ES-I3 (cell line): Measurements from ENCODE around the gene MMP25.
"Not testable (repeated sequence)": the region's sequence is repeated elsewhere in the genome, so short reads cannot be mapped to it uniquely, and the experiment has no call there.

ENCODE experiments used
- H3K36me3 ChIP-seq: 2 replicates; pipeline ENCODE4 v1.6.1; 2013; ENCODE audit warnings: mild to moderate bottlenecking, low read length, control low read depth, moderate library complexity; ENCODE audit not compliant: insufficient read depth
- H3K4me1 ChIP-seq: 2 replicates; pipeline ENCODE4 v1.6.1; 2013; ENCODE audit warnings: mild to moderate bottlenecking, control low read depth, low read length; ENCODE audit not compliant: insufficient read depth
- H3K9ac ChIP-seq: 2 replicates; pipeline ENCODE4 v1.6.1; 2013; ENCODE audit warnings: low read depth, mild to moderate bottlenecking, low read length, moderate library complexity
- H3K9me3 ChIP-seq: 2 replicates; pipeline ENCODE4 v1.6.1; 2013; ENCODE audit warnings: mild to moderate bottlenecking, low read length, moderate library complexity; ENCODE audit not compliant: control insufficient read depth, insufficient read depth

The MMP25 gene

DNA sequence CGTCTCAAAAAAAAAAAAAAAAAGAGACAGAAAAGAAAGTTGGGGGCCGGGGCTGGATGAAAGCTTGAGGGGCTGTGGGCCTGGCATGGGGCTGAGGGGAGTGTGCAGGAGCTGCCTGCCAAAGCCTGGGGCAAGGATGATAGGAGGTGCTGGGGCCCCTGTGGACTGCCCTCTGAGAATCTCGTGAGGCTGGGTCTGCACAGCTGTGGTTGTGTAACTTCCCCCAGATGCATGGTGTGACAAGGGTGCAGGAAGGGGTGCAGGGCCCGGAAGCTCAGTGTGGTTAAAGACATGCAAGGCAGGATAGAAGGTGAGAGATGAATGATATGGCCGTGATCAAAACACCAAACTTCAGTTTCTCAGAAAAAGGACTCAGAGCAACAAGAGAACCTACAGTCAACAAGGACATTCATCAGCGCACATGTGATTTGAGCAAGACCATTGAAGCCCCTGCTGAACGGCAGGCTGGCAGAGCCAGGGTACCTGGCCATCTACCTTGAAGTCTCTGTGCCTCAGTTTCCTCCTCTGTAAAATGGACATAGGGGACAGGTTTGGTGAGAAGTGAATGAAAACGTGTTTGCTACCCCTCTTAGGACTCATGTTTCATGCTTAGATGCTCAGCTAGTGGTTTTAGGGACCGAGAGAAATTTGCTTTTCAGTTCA, 28.6 kb downstream of the MMP25 start:
- no peaks in the 10 kb centered on the region for H3K9me3 ChIP-seq
- H3K9ac ChIP-seq: no peak overlapping the region
- no peaks in the 10 kb centered on the region for H3K36me3 ChIP-seq
- peaks cover 3% of the 10 kb centered on the region; the same call in 1 of the 2 replicates for H3K4me1 ChIP-seq

DNA sequence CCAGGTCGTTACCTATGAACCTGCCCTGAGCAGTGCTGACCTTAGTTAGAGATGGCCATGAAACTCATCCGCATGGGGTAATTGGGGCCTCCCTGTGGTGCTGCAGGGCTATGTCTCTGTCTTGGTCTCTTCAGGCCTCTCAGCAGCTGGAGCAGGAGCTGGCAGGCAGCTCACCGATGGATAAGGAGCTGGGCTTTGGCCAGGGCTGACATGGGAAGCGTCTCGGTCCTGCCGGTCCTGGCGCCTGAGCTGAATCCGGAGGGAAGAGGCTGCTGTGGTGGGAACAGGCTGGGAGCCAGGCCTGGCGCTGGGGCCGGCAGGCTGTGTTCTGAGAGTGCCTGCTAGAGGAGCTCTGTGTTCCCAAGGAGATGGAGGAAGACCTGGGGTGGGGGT, 29.2 kb downstream of the MMP25 start:
- Histone ChIP-seq H3K4me1 (no peaks in the 10 kb centered on the region; the same call in 1 of the 2 replicates), H3K36me3 (no peaks in the 10 kb centered on the region), H3K9ac (no peak overlapping the region), H3K9me3 (no peaks in the 10 kb centered on the region)

GRCh38 chr16:3075946-3076345, 29.6 kb downstream of the MMP25 start:
- H3K9me3 ChIP-seq, H3K4me1 ChIP-seq, H3K36me3 ChIP-seq, H3K9ac ChIP-seq: not testable (repeated sequence)

DNA sequence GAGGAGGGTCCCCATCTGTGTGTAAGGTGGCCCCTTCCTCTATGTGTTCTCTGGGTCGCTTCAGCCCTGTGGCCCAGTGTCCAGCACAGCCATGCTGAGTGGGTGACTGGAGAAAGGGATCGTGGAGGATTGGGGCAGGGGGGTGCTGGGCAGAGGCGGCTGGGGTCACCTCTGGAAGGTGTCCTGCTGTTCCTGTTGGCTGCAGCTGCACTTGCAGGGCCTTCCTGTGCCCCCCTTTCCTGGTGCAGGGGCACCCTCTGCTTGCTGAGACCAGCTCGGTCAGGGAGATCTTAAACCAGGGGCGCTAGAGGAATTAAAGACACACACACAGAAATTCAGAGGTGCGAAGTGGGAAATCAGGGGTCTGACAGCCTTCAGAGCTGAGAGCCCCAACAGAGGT, 30.2 kb downstream of the MMP25 start:
- no peaks in the 10 kb centered on the region for H3K9me3 ChIP-seq
- H3K4me1 ChIP-seq: no peaks in the 10 kb centered on the region; the same call in 1 of the 2 replicates
- no peaks in the 10 kb centered on the region for H3K36me3 ChIP-seq
- H3K9ac ChIP-seq: no peak overlapping the region

DNA sequence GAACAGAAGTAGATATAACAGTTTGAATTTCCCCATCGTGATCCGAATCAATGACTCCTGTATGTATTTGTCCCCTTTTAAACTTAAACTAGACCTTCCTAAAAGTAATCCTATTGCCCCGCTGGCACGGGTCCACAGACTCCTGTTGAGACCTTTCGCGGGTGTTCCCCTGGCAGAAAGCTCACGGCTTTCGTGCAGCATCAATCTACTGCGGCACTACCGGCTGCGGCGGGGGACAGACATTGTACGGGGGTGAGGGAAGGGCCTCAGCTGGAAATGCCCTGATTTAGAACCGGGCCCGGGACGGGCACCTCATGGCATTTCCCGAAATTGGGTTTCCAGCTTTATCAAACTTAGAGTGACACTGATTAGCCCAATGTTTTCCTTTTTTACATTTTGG, 33.7 kb downstream of the MMP25 start:
- Histone ChIP-seq H3K9me3 (no peaks in the 10 kb centered on the region), H3K4me1 (no peaks in the 10 kb centered on the region; the same call in 1 of the 2 replicates), H3K9ac (no peak overlapping the region), H3K36me3 (no peaks in the 10 kb centered on the region)

GRCh38 chr16:3081957-3082356, 35.6 kb downstream of the MMP25 start:
- not testable (repeated sequence) for H3K4me1 ChIP-seq, H3K36me3 ChIP-seq, H3K9me3 ChIP-seq

GRCh38 chr16:3083408-3083807, 37.0 kb downstream of the MMP25 start:
- H3K36me3 ChIP-seq, H3K9ac ChIP-seq, H3K9me3 ChIP-seq: not testable (repeated sequence)
- peaks cover 12% of the 10 kb centered on the region for H3K4me1 ChIP-seq

More at GRCh38 chr16:3081957-3082356, 35.6 kb downstream of the MMP25 start:
- not testable (repeated sequence) for H3K9ac ChIP-seq

DNA sequence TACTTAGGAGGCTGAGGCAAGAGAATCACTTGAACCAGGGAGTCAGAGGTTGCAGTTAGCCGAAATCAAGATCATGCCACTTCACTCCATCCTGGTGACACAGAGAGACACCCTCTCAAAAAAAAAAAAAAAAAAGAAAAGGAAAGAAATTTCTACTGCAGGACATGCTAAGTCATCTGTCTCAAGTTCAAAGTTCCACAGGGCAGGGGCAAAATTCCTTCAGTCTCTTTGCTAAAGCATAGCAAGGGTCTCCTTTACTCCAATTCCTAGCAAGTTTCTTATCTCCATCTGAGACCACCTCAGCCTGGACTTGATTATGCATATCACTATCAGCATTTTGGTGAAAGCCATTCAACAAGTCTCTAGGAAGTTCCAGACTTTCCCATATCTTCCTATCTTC, 38.1 kb downstream of the MMP25 start:
- Histone ChIP-seq H3K9me3 (no peaks in the 10 kb centered on the region), H3K9ac (no peak overlapping the region), H3K4me1 (peaks cover 12% of the 10 kb centered on the region; the same call in 1 of the 2 replicates), H3K36me3 (no peaks in the 10 kb centered on the region; the same call in 1 of the 2 replicates)

GRCh38 chr16:3084969-3085670, 38.8 kb downstream of the MMP25 start:
- H3K4me1 ChIP-seq: peaks cover 12% of the 10 kb centered on the region; the same call in 1 of the 2 replicates
- H3K36me3 ChIP-seq: no peaks in the 10 kb centered on the region; the same call in 1 of the 2 replicates
- no peaks in the 10 kb centered on the region for H3K9me3 ChIP-seq
- no peak overlapping the region for H3K9ac ChIP-seq

- Histone ChIP-seq H3K9me3 (no peaks in the 10 kb centered on the region), H3K4me1 (peaks cover 12% of the 10 kb centered on the region; the same call in 1 of the 2 replicates), H3K36me3 (peaks cover 3% of the 10 kb centered on the region; the same call in 1 of the 2 replicates), H3K9ac (no peak overlapping the region)
Measured at GRCh38 chr16:3085868-3086595, 39.7 kb downstream of the MMP25 start.

GRCh38 chr16:3086596-3087242, 40.4 kb downstream of the MMP25 start:
- Histone ChIP-seq H3K9me3 (no peaks in the 10 kb centered on the region), H3K4me1 (peaks cover 12% of the 10 kb centered on the region; the same call in 1 of the 2 replicates), H3K9ac (no peak overlapping the region), H3K36me3 (peaks cover 3% of the 10 kb centered on the region; the same call in 1 of the 2 replicates)

DNA sequence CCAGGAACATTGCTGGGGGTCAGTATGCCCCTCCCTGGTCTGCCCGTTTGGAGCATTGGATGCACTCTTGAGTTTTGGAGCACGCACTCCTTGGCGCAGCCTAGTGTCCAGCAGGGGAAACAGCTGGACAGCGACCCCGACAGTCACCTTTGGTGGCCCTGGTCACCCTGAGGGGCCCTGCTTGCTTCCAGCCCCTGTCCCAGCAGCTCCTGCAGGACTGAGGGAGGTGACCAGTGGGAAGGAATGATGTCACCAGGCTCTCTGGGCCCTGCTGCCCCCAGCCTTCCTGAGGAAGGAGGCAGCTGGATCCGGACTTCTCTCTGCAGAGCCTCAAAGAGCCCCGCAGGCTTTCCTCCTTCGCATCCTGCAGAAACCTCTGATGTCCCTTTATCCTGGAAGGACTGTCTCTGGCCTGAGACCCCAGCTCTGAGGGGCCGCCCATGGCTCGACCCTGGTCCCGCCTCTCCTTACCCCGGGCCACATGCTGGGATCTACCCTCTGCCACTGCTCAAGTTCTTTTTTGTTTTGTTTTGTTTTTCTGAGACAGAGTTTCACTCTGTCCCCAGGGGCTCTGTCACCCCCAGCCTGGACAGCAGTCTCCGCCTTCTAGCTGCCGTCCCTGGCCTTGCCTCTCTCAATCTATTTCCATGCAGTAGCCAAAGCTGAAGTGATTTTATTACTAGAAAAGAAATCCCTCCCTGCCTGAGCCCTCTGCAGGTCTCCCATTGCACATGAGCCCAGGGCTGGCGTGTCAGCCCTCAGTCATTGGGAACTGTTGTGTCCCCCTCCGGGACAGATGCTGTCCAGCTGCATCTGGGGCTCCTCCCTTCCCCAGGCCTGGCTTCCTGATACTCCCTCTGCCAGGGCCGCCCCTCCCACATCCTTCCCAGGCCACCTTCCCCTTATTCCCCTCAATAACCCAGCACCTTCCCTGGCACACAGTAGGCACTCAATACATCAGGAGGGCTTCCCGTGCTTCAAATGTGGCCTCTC, 41.2 kb downstream of the MMP25 start:
- Histone ChIP-seq H3K4me1 (peaks cover 12% of the 10 kb centered on the region; the same call in 1 of the 2 replicates), H3K9ac (no peak overlapping the region), H3K9me3 (no peaks in the 10 kb centered on the region), H3K36me3 (peaks cover 3% of the 10 kb centered on the region; the same call in 1 of the 2 replicates)

- Histone ChIP-seq H3K9ac (no peak overlapping the region), H3K9me3 (no peaks in the 10 kb centered on the region), H3K4me1 (peaks cover 12% of the 10 kb centered on the region; the same call in 1 of the 2 replicates), H3K36me3 (peaks cover 7% of the 10 kb centered on the region; the same call in 1 of the 2 replicates)
Measured at GRCh38 chr16:3088450-3088849, 42.1 kb downstream of the MMP25 start.
